HG03565 (cell line): ENCODE measurements around the gene MRPS18A.

ENCODE experiments used
- ATAC-seq: cut with Tn5 transposase; IDR thresholded peaks from one replicate; pipeline ENCODE4 v1.9.1; 2021; ENCODE audit warnings: mild to moderate bottlenecking, moderate library complexity; ENCODE audit not compliant: unreplicated experiment

MRPS18A gene

GRCh38 chr6:43687437-43688347 lies at the start of gene MRPS18A:
MRPS18A (minus strand) TSS chr6:43687791; CDS start chr6:43687779, 12 bp downstream.
- peak; percentile 67 for ATAC-seq

GRCh38 chr6:43736844-43737243 lies 49.3 kb upstream of the MRPS18A start:
- ATAC-seq, result no peak

- no peak for ATAC-seq
Measured at GRCh38 chr6:43736211-43736786, 48.7 kb upstream of the MRPS18A start.

- no peak for ATAC-seq
Measured at GRCh38 chr6:43735642-43736199, 48.1 kb upstream of the MRPS18A start.

GRCh38 chr6:43734294-43734665 lies 46.7 kb upstream of the MRPS18A start:
- no peak for ATAC-seq

- peak; percentile 53 for ATAC-seq
Measured at GRCh38 chr6:43733471-43734293, 46.1 kb upstream of the MRPS18A start.

DNA sequence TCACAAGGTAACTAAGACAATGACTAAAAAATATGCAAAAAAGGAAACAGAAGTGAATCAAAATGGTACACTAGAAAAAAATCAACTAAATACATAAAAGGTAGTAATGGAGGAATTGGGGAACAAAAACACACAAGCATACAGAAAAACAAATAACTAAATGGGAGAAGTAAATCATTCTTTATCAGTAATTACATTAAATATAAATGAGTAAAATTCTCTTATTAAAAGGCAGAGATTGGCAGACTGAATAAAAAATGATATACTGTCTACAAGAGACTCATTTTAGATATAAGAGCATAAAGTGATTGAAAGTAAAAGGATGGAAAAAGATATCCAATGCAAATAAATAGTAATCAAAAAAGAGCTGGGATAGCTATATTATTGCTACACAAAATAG lies 43.0 kb upstream of the MRPS18A start:
- no peak for ATAC-seq

DNA sequence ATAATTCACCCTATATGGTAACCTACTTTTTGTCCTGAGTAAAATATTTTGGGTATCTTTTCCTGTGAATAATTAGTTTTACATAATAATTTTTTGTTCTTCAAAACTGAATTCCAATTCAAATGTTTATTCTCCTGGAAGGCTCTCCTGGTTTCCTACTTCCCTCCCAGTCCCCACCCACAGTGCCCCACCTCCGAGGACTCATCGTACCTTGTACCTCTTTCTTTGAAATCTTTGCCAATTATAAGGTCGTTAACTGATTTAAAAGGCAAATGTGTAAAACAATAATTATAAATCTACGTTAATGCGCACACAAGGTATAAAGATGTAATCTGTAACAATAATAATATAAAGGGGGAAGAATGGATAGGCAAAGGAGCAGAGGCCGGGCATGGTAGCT lies 41.9 kb upstream of the MRPS18A start:
- ATAC-seq, result no peak

DNA sequence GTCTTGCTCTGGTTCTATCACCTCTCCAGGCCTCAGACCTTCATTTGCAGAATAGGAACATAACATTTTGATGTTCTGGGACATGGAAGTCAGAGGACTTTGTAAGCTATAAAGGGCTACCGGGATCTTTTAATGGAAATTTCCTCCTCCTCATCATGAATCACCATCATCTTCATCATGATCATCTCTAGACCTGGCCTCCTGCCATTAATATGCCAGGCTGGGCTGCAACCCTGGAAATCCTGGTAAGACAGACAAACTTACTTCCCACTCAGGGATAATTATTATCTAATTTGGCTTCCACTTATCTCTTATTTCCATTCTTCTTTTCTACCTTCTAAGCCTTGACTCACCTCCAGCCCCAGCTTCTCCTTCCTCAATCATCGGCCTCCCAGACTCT lies 41.0 kb upstream of the MRPS18A start:
- ATAC-seq, result no peak

GRCh38 chr6:43727634-43728033 lies 40.0 kb upstream of the MRPS18A start:
- no peak for ATAC-seq

GRCh38 chr6:43725643-43726580 lies 38.3 kb upstream of the MRPS18A start:
- no peak for ATAC-seq

- ATAC-seq, result peak; percentile 64
Measured at GRCh38 chr6:43724914-43725642, 37.5 kb upstream of the MRPS18A start.

DNA sequence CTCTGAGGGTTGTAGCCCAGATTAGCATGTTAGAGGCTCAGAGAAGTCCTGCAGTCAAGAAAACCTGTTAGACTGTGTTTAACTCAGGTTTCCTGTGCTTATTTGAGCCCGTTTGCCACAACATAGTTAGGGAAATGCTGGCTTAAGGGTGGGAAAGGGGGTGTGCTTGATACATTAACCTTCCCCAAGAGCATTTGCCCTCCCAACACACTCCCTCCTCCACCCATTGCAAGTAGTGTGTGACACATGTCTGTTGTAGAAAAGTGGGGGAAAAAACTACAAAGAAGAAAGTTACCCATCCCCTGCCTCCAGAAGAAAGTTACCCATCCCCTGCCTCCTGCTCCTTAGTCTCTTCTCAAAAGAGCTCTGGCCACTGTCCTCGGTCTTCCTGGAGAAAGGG lies 36.8 kb upstream of the MRPS18A start:
- ATAC-seq, result no peak

GRCh38 chr6:43723737-43724295 lies 36.2 kb upstream of the MRPS18A start:
- peak; percentile 39 for ATAC-seq

- no peak for ATAC-seq
Measured at GRCh38 chr6:43722920-43723545, 35.4 kb upstream of the MRPS18A start.

GRCh38 chr6:43720999-43721398 lies 33.4 kb upstream of the MRPS18A start:
- no peak for ATAC-seq

DNA sequence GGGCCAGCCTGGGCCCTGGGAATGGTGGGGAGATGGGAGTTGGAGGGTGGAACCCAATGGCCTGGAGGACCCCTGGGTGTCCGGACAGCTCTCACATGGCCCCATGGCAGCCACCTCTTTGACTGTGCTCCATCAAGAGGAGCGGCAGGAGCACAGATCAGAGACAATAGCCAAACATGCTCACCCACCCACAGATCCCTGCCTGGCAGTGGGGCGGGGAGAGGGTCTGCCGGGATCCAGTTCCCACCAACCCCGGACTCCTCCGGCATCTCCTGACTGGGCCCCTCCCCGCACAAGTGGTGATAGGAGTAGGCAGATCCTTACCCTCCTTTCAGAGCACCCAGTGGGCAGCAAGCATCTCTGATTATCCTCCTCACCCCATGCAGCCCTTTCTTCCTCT lies 31.9 kb upstream of the MRPS18A start:
- no peak for ATAC-seq

GRCh38 chr6:43718387-43719105 lies 31.0 kb upstream of the MRPS18A start:
- no peak for ATAC-seq
